K562 (cell line): ENCODE results near the gene NUP210. TPM values are rescaled to one million over a fixed set of nuclear protein-coding genes. Genes with fewer than 3 reads are reported as not detected.

ENCODE experiments used
- ATAC-seq: fragments of 200-7000 bp; cut with Tn5 transposase; 3 replicates; pipeline ENCODE4 v1.9.1; 2020; ENCODE audit warnings: moderate library complexity
- BruUV-seq: library from RNA; stranded (reverse); fragments of 400-500 nt; replicated peaks from 2 replicates; lab custom pipeline; 2021; lab: Mats Ljungman, UMichigan
- CTCF ChIA-PET: fragments of 300-600 bp; formaldehyde crosslinking; extraction: SDS; loops from one replicate; lab custom pipeline; 2021; ENCODE audit warnings: low intra/inter-chr PET ratio; lab: Yijun Ruan, JAX
- POLR2A ChIA-PET: fragments of 300-600, 350-650 bp; sonication (Branson Sonifier 250); formaldehyde crosslinking; extraction: SDS; loops from one replicate; lab custom pipeline; 2021; ENCODE audit warnings: antibody characterized with exemption, inconsistent platforms; lab: Yijun Ruan, JAX
- DNase-seq, 4 experiments: peaks; one replicate each; pipeline versions ENCODE4 v3.0.0 to v3.0.0-alpha.2; 2011 to 2018; ENCODE audit warnings: low spot score in 3 of 4, mixed read lengths in 3 of 4; ENCODE audit errors: extremely low read depth in 1 of 4
- FAIRE-seq: peaks from 2 replicates; lab custom pipeline; 2011; peaks lifted over from hg19 to GRCh38; lab: Jason Lieb, UNC
- H2AFZ ChIP-seq: 2 replicates; pipeline ENCODE4 v1.6.0; 2011; ENCODE audit warnings: low read depth, low read length, control low read depth, inconsistent platforms
- H3K27ac ChIP-seq: fragments of 200-600 bp; 3 replicates; pipeline ENCODE4 v1.8.0; 2011; ENCODE audit warnings: low read depth, mild to moderate bottlenecking, control low read depth, inconsistent platforms, low read length, moderate library complexity, mixed read lengths; ENCODE audit errors: extremely low read depth
- H3K27me3 ChIP-seq, 2 experiments: fragments of 300-600 bp in 1 of 2; 2 replicates in 1 of 2; 3 replicates in 1 of 2; pipeline versions ENCODE4 v1.6.0 to v1.8.0; 2011; ENCODE audit warnings: inconsistent platforms in 2 of 2, low read length in 2 of 2, mild to moderate bottlenecking in 1 of 2, mixed read lengths in 1 of 2, moderate library complexity in 1 of 2; ENCODE audit not compliant: control insufficient read depth in 2 of 2, insufficient read depth in 2 of 2
- H3K36me3 ChIP-seq: fragments of 300-600 bp; 3 replicates; pipeline ENCODE4 v1.8.0; 2011; ENCODE audit warnings: mild to moderate bottlenecking, low read length, inconsistent platforms; ENCODE audit not compliant: control insufficient read depth, insufficient read depth
- H3K4me1 ChIP-seq, 2 experiments: fragments of 200-600 bp in 1 of 2; replicated peaks in 1 of 2; 2 replicates in 1 of 2; 3 replicates in 1 of 2; pipeline versions ENCODE4 v1.5.1 to v1.8.0; 2011; ENCODE audit warnings: inconsistent platforms in 2 of 2, low read length in 2 of 2, mild to moderate bottlenecking in 1 of 2, mixed read lengths in 1 of 2, moderate library complexity in 1 of 2; ENCODE audit not compliant: control insufficient read depth in 2 of 2, insufficient read depth in 2 of 2
- H3K4me2 ChIP-seq: 2 replicates; pipeline ENCODE4 v1.6.1; 2011; ENCODE audit warnings: low read length, control low read depth, inconsistent platforms, mixed read lengths; ENCODE audit not compliant: insufficient read depth
- H3K4me3 ChIP-seq: fragments of 200-600 bp; sonication (generic), shearing (Covaris generic); 2 replicates; pipeline ENCODE4 v1.5.1; 2016; ENCODE audit warnings: control low read depth, inconsistent platforms
- H3K79me2 ChIP-seq: fragments of 200-600 bp; 3 replicates; pipeline ENCODE4 v1.8.0; 2011; ENCODE audit warnings: low read length, inconsistent platforms; ENCODE audit not compliant: control insufficient read depth, insufficient read depth
- H3K9ac ChIP-seq, 2 experiments: 2 replicates each; pipeline versions ENCODE4 v1.6.0 to v1.6.1; 2011; ENCODE audit warnings: low read depth in 2 of 2, low read length in 2 of 2, control low read depth in 1 of 2, inconsistent platforms in 1 of 2, mild to moderate bottlenecking in 1 of 2, mixed read lengths in 1 of 2; ENCODE audit not compliant: insufficient read depth in 1 of 2
- H3K9me1 ChIP-seq: one replicate; pipeline ENCODE4 v1.6.0; 2011; ENCODE audit warnings: inconsistent platforms, mild to moderate bottlenecking, low read length, moderate library complexity; ENCODE audit not compliant: control insufficient read depth, insufficient read depth
- H3K9me3 ChIP-seq: replicated peaks from 2 replicates; pipeline ENCODE4 v1.5.1; 2011; ENCODE audit warnings: low read depth, low read length, inconsistent platforms; ENCODE audit not compliant: control insufficient read depth, insufficient read depth
- H4K20me1 ChIP-seq: replicated peaks from 2 replicates; pipeline ENCODE4 v1.6.1; 2011; ENCODE audit warnings: low read length, inconsistent platforms, mixed read lengths; ENCODE audit not compliant: control insufficient read depth, insufficient read depth
- CEBPZ ChIP-seq: fragments of 150-350 bp; IDR thresholded peaks from 2 replicates; pipeline ENCODE4 v1.6.1; 2014; ENCODE audit warnings: low read depth, mild to moderate bottlenecking, low read length, borderline replicate concordance
- E2F1 ChIP-seq: sonication (generic); formaldehyde crosslinking; IDR thresholded peaks from 2 replicates; pipeline ENCODE4 v1.8.1; 2023; ENCODE audit warnings: mild to moderate bottlenecking, missing genetic modification reagents, moderate library complexity
- FOS ChIP-seq: IDR thresholded peaks from 3 replicates; pipeline ENCODE4 v1.6.1; 2011; ENCODE audit not compliant: insufficient read length; ENCODE audit errors: extremely low read depth
- NCOA1 ChIP-seq: fragments of 450-650 bp; IDR thresholded peaks from 2 replicates; pipeline ENCODE4 v1.6.1; 2016; ENCODE audit warnings: low read depth
- NONO ChIP-seq, 2 experiments: fragments of 200-400 bp in 1 of 2; fragments of 450-650 bp in 1 of 2; formaldehyde crosslinking in 1 of 2; IDR thresholded peaks; 2 replicates each; pipeline ENCODE4 v1.6.1; 2017; ENCODE audit warnings: low read depth in 2 of 2, mild to moderate bottlenecking in 2 of 2, moderate library complexity in 2 of 2, low read length in 1 of 2
- NR2C1 ChIP-seq, 2 experiments: fragments of 450-650 bp; IDR thresholded peaks; 2 replicates each; pipeline ENCODE4 v1.6.1; 2017; ENCODE audit warnings: mild to moderate bottlenecking in 2 of 2, antibody characterized with exemption in 1 of 2, inconsistent platforms in 1 of 2, missing compliant biosample characterization in 1 of 2, missing genetic modification characterization in 1 of 2
- PPARD ChIP-seq: fragments of 250-450 bp; sonication (Bioruptor Pico); IDR thresholded peaks from 2 replicates; pipeline ENCODE4 v1.8.0; 2022; ENCODE audit warnings: inconsistent platforms, mild to moderate bottlenecking, moderate library complexity
- PRMT5 ChIP-seq: sonication (generic); formaldehyde crosslinking; IDR thresholded peaks from 2 replicates; pipeline ENCODE4 v1.5.0; 2020; ENCODE audit warnings: missing genetic modification reagents
- RBM15 ChIP-seq: fragments of 200-400 bp; formaldehyde crosslinking; IDR thresholded peaks from 2 replicates; pipeline ENCODE4 v1.6.1; 2018; ENCODE audit warnings: mild to moderate bottlenecking, low read length, moderate library complexity; ENCODE audit not compliant: insufficient read depth
- SP1 ChIP-seq: sonication (generic); formaldehyde crosslinking; IDR thresholded peaks from 2 replicates; pipeline ENCODE4 v1.8.1; 2022; ENCODE audit warnings: mild to moderate bottlenecking, missing genetic modification reagents
- STAT5B ChIP-seq: fragments of 250-450 bp; sonication (Bioruptor Pico); IDR thresholded peaks from 2 replicates; pipeline ENCODE4 v1.8.0; 2021; ENCODE audit warnings: mild to moderate bottlenecking, inconsistent platforms
- TAF9B ChIP-seq: fragments of 450-650 bp; IDR thresholded peaks from 2 replicates; pipeline ENCODE4 v1.6.1; 2018; ENCODE audit warnings: mild to moderate bottlenecking; ENCODE audit not compliant: partially characterized antibody
- TBP ChIP-seq: optimal IDR thresholded peaks from 2 replicates; pipeline ENCODE3; 2011; ENCODE audit warnings: low read depth, low read length, improper control_type of control experiment
- ZBTB26 ChIP-seq: fragments of 450-650 bp; formaldehyde crosslinking; IDR thresholded peaks from 2 replicates; pipeline ENCODE4 v1.4.0; 2022; ENCODE audit warnings: missing genetic modification characterization
- ZBTB7A ChIP-seq: IDR thresholded peaks from 2 replicates; pipeline ENCODE4 v1.6.1; 2011; ENCODE audit warnings: low read depth, mild to moderate bottlenecking, low read length, moderate library complexity, borderline replicate concordance; ENCODE audit not compliant: control insufficient read depth
- ZNF780A ChIP-seq: fragments of 250-450 bp; sonication (Bioruptor Pico); IDR thresholded peaks from 2 replicates; pipeline ENCODE4 v1.5.0; 2021; ENCODE audit warnings: mild to moderate bottlenecking
- WGBS: fragments of 100-300 bp; shearing (Covaris generic); methylation state at CpG from one replicate; pipeline ENCODE4 v1.1.6; 2016; ENCODE audit warnings: low coverage, mixed read lengths; ENCODE audit not compliant: insufficient coverage; ENCODE audit errors: missing lambda C conversion rate; 5-methylcytosine and 5-hydroxymethylcytosine counted together
- in situ Hi-C: fragments of 300-500 bp; cut with MboI; formaldehyde crosslinking; loops from 4 replicates; pipeline ENCODE4 v1.15.0; 2018; ENCODE audit warnings: inconsistent platforms, mixed read lengths
- intact Hi-C: fragments of 100-400 bp; cut with micrococcal nuclease; formaldehyde crosslinking; loops from 2 replicates; pipeline ENCODE4 v1.14.2; 2022
- polyA plus RNA-seq, 8 experiments: library from polyadenylated mRNA; depleted of rRNA in 4 of 8; stranded (reverse) in 5 of 8; unstranded in 3 of 8; fragments of >200 nt; fragmentation: Nextera tagmentation in 2 of 8; fragmentation: Illumina TruSeq in 1 of 8; extraction: Ambion mirVana in 2 of 8; extraction: Trizol in 1 of 8; gene quantifications; 2 replicates each; pipeline versions ENCODE4 v1.2.1 to v1.2.3, GENCODE V29; 2011 to 2014; ENCODE audit warnings: inconsistent platforms in 1 of 8, missing spikeins in 1 of 8
- total RNA-seq, 7 experiments: library from RNA; depleted of rRNA in 6 of 7; stranded (reverse); fragments of >200 nt in 6 of 7; fragmentation: Illumina TruSeq in 2 of 7; extraction: Trizol in 2 of 7; gene quantifications; 2 replicates each; pipeline versions ENCODE4 v1.2.1 to v1.2.3, GENCODE V29; 2011 to 2021; ENCODE audit warnings: low replicate concordance in 1 of 7

NUP210 gene
- total and polyA plus RNA-seq, 9 of the 15 experiments (the other 6 are each of a cell fraction or from before 2014, with no cell fraction given): 1.2 to 138 (median 44.0) TPM

GRCh38 chr3:13357074-13357473 is 63.0 kb downstream of the NUP210 start:
- FAIRE-seq: no peak
- Histone ChIP-seq H4K20me1 (no peaks in the 10 kb centered on the region; the same call in none of the 2 replicates), H3K9me3 (no peaks in the 10 kb centered on the region), H3K9me1 (peaks cover 9% of the 10 kb centered on the region), H2AFZ (no peak overlapping the region), H3K9ac (no peak overlapping the region; a peak in 2 of 4 replicates), H3K4me2 (no peak overlapping the region), H3K4me3 (no peak overlapping the region), H3K27ac (no peak overlapping the region), H3K4me1 (peaks cover 18 to 24% of the 10 kb centered on the region in 2 experiments), H3K27me3 (no peaks in the 10 kb centered on the region), H3K79me2 (0 out of 3 replicates have a peak, but pooled peaks cover 4% of the 10 kb centered on the region), H3K36me3 (peaks cover 99% of the 10 kb centered on the region; the same call in 2 of the 3 replicates)
- DNase-seq: no peak
- CTCF ChIA-PET: interaction anchor here (0.6 kb wide), 1 partner anchor 100 kb away, joined by 3 read pairs; no protein-coding TSS in a partner anchor
- ATAC-seq: no peak
- POLR2A ChIA-PET: interaction anchor here (0.9 to 1.1 kb wide), 2 partner anchors 8 to 12 kb away, joined by 4 read pairs; no protein-coding TSS in a partner anchor
- in situ Hi-C loops: no loop called here
- TF ChIP-seq STAT5B (CRISPR knock-in tag) (no peak), CEBPZ (no peak), TBP (no peak), PPARD (CRISPR knock-in tag) (no peak), TAF9B (no peak), NR2C1 (IDR thresholded peaks at IDR 0.05) (no peak), NR2C1 (tag; IDR thresholded peaks at IDR 0.05) (no peak), RBM15 (no peak), NONO (IDR thresholded peaks at IDR 0.05; ENCODE audit: low read depth in 2 of 2, low read length in 1 of 2) (no peak), NCOA1 (no peak), ZNF780A (no peak), FOS (no peak), ZBTB7A (no peak), E2F1 (no peak), ZBTB26 (CRISPR knock-in tag) (no peak), SP1 (CRISPR knock-in tag) (no peak), PRMT5 (CRISPR knock-in tag) (no peak)
- BruUV-seq: no TSS peak
- WGBS: 94% methylated on average over 11 of the region's 11 CpGs
- intact Hi-C loops: no loop called here
